ENCODE measurements around the gene KCTD1.

GRCh38 chr18:26504831-26505230 is 43.5 kb downstream of the KCTD1 start:
- TF ChIP-seq CTCF (IDR thresholded peaks at IDR 0.05) (no peak), POLR2A (IDR thresholded peaks at IDR 0.05) (no peak)

Data from lower leg skin (tissue), 3 donors.